NCI-H82 treated with DMSO at 0.1 percent for 48 hours (cell line): ENCODE data around the gene NELFA.
"Not testable (repeated sequence)": the region's sequence is repeated elsewhere in the genome, so short reads cannot be mapped to it uniquely, and the experiment has no call there.

Experiments
- DNase-seq: peaks from one replicate; lab custom pipeline; 2025; ENCODE audit not compliant: unreplicated experiment; lab: John Stamatoyannopoulos, UW

The NELFA gene

GRCh38 chr4:2040391-2041238 lies 31.8 kb upstream of the NELFA start:
- no peak for DNase-seq

- DNase-seq, result no peak
These were observed 28.1 kb upstream of the NELFA start for GRCh38 chr4:2036866-2037265.

GRCh38 chr4:2036327-2036726 lies 27.6 kb upstream of the NELFA start:
- no peak for DNase-seq

- not testable (repeated sequence) for DNase-seq
These were observed 22.4 kb upstream of the NELFA start for GRCh38 chr4:2031161-2031560.

- DNase-seq, result not testable (repeated sequence)
These were observed 18.3 kb upstream of the NELFA start for GRCh38 chr4:2027120-2027519.

GRCh38 chr4:2025817-2026216 lies 17.0 kb upstream of the NELFA start:
- DNase-seq, result no peak

- DNase-seq, result no peak
These were observed 15.9 kb upstream of the NELFA start for GRCh38 chr4:2024683-2025082.

GRCh38 chr4:2021358-2022018 lies 12.7 kb upstream of the NELFA start:
- not testable (repeated sequence) for DNase-seq

- DNase-seq, result no peak
These were observed 6.2 kb upstream of the NELFA start for GRCh38 chr4:2015008-2015407.

- DNase-seq, result no peak
These were observed 2.8 kb upstream of the NELFA start for GRCh38 chr4:2011583-2011982.

- DNase-seq, result no peak
These were observed 968 bp upstream of the NELFA start for GRCh38 chr4:2009651-2010233.

GRCh38 chr4:2008671-2008920 lies 178 bp downstream of the NELFA start:
- DNase-seq, result no peak

- no peak for DNase-seq
These were observed 737 bp downstream of the NELFA start for GRCh38 chr4:2007804-2008670.

- DNase-seq, result no peak
These were observed 1.7 kb downstream of the NELFA start for GRCh38 chr4:2006956-2007653.

- DNase-seq, result no peak
These were observed 2.4 kb downstream of the NELFA start for GRCh38 chr4:2006367-2006766.

GRCh38 chr4:2003361-2003760 lies 5.4 kb downstream of the NELFA start:
- DNase-seq, result not testable (repeated sequence)

GRCh38 chr4:1999308-1999707 lies 9.5 kb downstream of the NELFA start:
- not testable (repeated sequence) for DNase-seq

GRCh38 chr4:1998296-1998695 lies 10.5 kb downstream of the NELFA start:
- no peak for DNase-seq

GRCh38 chr4:1997712-1998111 lies 11.1 kb downstream of the NELFA start:
- DNase-seq, result no peak

GRCh38 chr4:1996866-1997611 lies 11.7 kb downstream of the NELFA start:
- DNase-seq, result no peak
